Measurements from ENCODE around the gene SCAMP4. TPM values are rescaled to one million over a fixed set of nuclear protein-coding genes. Genes with fewer than 3 reads are reported as not detected.

Gene SCAMP4
- total and polyA plus RNA-seq, 7 experiments from 2014 or later, result 11.8 to 35.5 (median 19.7) TPM

GRCh38 chr19:1862068-1862423 lies 43.2 kb upstream of the SCAMP4 start:
- Histone ChIP-seq H3K9me3 (ENCODE audit: control insufficient read depth in 2 of 3, low read length in 3 of 3) (no peaks in the 10 kb centered on the region), H3K36me3 (ENCODE audit: control insufficient read depth in 2 of 3, insufficient read depth in 3 of 3, low read length in 3 of 3) (no peaks in the 10 kb centered on the region), H3K27me3 (ENCODE audit: control insufficient read depth in 2 of 2, insufficient read depth in 2 of 2, low read length in 2 of 2) (no peaks in the 10 kb centered on the region), H3K4me1 (ENCODE audit: control insufficient read depth in 2 of 2, insufficient read depth in 2 of 2, low read length in 2 of 2) (peaks cover 13 to 47% of the 10 kb centered on the region in 2 donors), H3K27ac (ENCODE audit: low read depth, low read length) (peak overlapping the region; percentile 93), H3K4me3 (ENCODE audit: low read length) (peak overlapping the region; percentile 71)
- Mint-ChIP-seq H3K9me3 (peaks cover 0 to 2% (median 0%) of the 10 kb centered on the region in 11 donors), H3K4me3 (peak overlapping the region; percentile 89 to 100 (median 93)), H3K27ac (peak overlapping the region; percentile 93 to 98 (median 97)), H3K4me1 (peaks cover 6 to 48% (median 34%) of the 10 kb centered on the region in 7 donors), H3K36me3 (no peaks in the 10 kb centered on the region), H3K27me3 (no peaks in the 10 kb centered on the region)
- ChIA-PET POLR2A (interaction anchor here (1.6 kb wide), 1 partner anchor 23 kb away, joined by 5 read pairs; the partner anchor contains the start of gene ABHD17A), CTCF (no interaction called here)
- ATAC-seq (no peak), DNase-seq (no peak)
- intact Hi-C loops (cut with micrococcal nuclease), result loop anchor here (5.0 kb wide), 4 partner anchors 190 to 925 kb away; partner anchors contain the start of genes AP3D1 (in 1 of the 2), MKNK2 (in 1 of the 2) and THOP1 (in 1 of the 2)

GRCh38 chr19:1862424-1863327 lies 42.5 kb upstream of the SCAMP4 start:
- Mint-ChIP-seq H3K27me3 (no peaks in the 10 kb centered on the region), H3K36me3 (no peaks in the 10 kb centered on the region), H3K27ac (peak overlapping the region; percentile 93 to 98 (median 97)), H3K4me1 (peaks cover 6 to 46% (median 35%) of the 10 kb centered on the region in 7 donors), H3K4me3 (peak overlapping the region; percentile 89 to 100 (median 93)), H3K9me3 (peaks cover 0 to 2% (median 0%) of the 10 kb centered on the region in 11 donors)
- ATAC-seq (no peak), DNase-seq (peak in 8 of 9 donors; percentile 61 to 82 (median 67))
- CTCF ChIA-PET, result no interaction called here
- intact Hi-C loops (cut with micrococcal nuclease), result loop anchor here (1.0 to 5.0 kb wide), 5 partner anchors 7 to 925 kb away; partner anchors contain the start of genes AP3D1 (in 1 of the 2), MKNK2 (in 1 of the 2) and THOP1 (in 1 of the 2)
- peaks cover 13 to 44% of the 10 kb centered on the region in 2 donors for H3K4me1 ChIP-seq (ENCODE audit: control insufficient read depth in 2 of 2, insufficient read depth in 2 of 2, low read length in 2 of 2)
- H3K36me3 ChIP-seq (ENCODE audit: control insufficient read depth in 2 of 3, insufficient read depth in 3 of 3, low read length in 3 of 3), result no peaks in the 10 kb centered on the region
- peak overlapping the region; percentile 71 for H3K4me3 ChIP-seq (ENCODE audit: low read length)
- no peaks in the 10 kb centered on the region for H3K9me3 ChIP-seq (ENCODE audit: control insufficient read depth in 2 of 3, low read length in 3 of 3)
- peak overlapping the region; percentile 93 for H3K27ac ChIP-seq (ENCODE audit: low read depth, low read length)
- POLR2A ChIA-PET, result no interaction called here
- H3K27me3 ChIP-seq (ENCODE audit: control insufficient read depth in 2 of 2, insufficient read depth in 2 of 2, low read length in 2 of 2), result no peaks in the 10 kb centered on the region

- Mint-ChIP-seq H3K4me1 (peaks cover 6 to 46% (median 36%) of the 10 kb centered on the region in 7 donors), H3K4me3 (peak within 1 kb of the TSS; percentile 89 to 100 (median 93)), H3K27ac (peak within 1 kb of the TSS; percentile 93 to 98 (median 97)), H3K9me3 (peaks cover 0 to 2% (median 0%) of the 10 kb centered on the region in 11 donors), H3K27me3 (no peaks in the 10 kb centered on the region), H3K36me3 (no peaks in the 10 kb centered on the region)
- Histone ChIP-seq H3K4me3 (ENCODE audit: low read length) (peak within 1 kb of the TSS; percentile 79), H3K27ac (ENCODE audit: low read depth, low read length) (peak within 1 kb of the TSS; percentile 93), H3K4me1 (ENCODE audit: control insufficient read depth in 2 of 2, insufficient read depth in 2 of 2, low read length in 2 of 2) (peaks cover 13 to 38% of the 10 kb centered on the region in 2 donors), H3K27me3 (ENCODE audit: control insufficient read depth in 2 of 2, insufficient read depth in 2 of 2, low read length in 2 of 2) (no peaks in the 10 kb centered on the region), H3K9me3 (ENCODE audit: control insufficient read depth in 2 of 3, low read length in 3 of 3) (no peaks in the 10 kb centered on the region), H3K36me3 (ENCODE audit: control insufficient read depth in 2 of 3, insufficient read depth in 3 of 3, low read length in 3 of 3) (no peaks in the 10 kb centered on the region)
- DNase-seq, result no peak
- POLR2A ChIA-PET, result no interaction called here
- intact Hi-C loops (cut with micrococcal nuclease), result loop anchor here (1.0 to 5.0 kb wide), 5 partner anchors 8 to 924 kb away; partner anchors contain the start of genes AP3D1 (in 1 of the 2), MKNK2 (in 1 of the 2) and THOP1 (in 1 of the 2)
- no peak for ATAC-seq
- CTCF ChIA-PET, result no interaction called here
Measured at GRCh38 chr19:1863328-1863637, 41.9 kb upstream of the SCAMP4 start, which contains the start of gene KLF16. Gene KLF16 (minus strand): TSS chr19:1863579. CDS start chr19:1863497, 82 bp downstream.

DNA sequence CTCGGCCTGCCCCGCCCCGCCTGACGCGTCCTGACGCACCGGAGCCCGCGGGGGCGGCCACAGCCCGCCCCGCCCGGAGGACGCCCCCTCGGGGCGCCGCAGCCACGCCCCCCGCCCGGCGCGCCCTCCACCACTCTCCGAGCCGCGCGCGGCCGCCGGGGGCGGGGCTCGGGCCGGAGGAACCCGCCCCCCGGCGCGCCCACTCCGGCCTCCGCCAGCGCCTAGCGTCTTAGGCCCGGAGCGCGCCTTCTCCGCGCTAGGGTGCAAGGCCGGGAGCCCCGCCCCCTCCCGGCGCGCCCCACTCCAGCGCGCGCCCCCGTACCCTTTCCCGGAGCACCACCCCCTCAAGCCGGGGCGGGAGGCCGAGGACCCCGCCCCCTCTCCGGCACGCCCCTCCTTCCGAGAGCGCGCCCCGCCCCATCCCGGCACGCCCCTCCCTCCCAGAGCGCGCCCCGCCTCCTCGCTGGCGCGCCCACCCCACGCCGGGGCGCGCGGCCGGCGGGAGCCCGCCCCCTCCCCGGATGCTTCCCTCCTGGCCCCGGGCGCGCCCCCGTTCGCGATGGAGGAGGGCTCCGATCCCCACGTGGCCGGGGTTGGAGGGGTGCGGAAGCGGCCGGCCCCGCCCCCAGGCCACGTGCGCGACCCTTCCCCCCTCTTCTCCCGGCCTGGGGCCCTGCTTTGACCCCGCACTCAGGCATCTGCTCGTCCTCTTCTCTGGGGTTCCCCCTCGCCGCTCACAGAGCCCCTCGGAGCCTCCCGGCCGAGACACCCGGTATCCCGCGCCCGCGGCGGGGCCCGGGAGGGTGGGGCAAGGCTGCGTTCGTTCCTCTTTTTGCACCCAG lies 41.3 kb upstream of the SCAMP4 start:
- CTCF ChIA-PET, result interaction anchor here (0.9 to 1.4 kb wide), 3 partner anchors 11 to 40 kb away, joined by 3 to 8 read pairs (median 4); no protein-coding TSS in a partner anchor
- Histone ChIP-seq H3K27me3 (ENCODE audit: control insufficient read depth in 2 of 2, insufficient read depth in 2 of 2, low read length in 2 of 2) (no peaks in the 10 kb centered on the region), H3K9me3 (ENCODE audit: control insufficient read depth in 2 of 3, low read length in 3 of 3) (no peaks in the 10 kb centered on the region), H3K36me3 (ENCODE audit: control insufficient read depth in 2 of 3, insufficient read depth in 3 of 3, low read length in 3 of 3) (no peaks in the 10 kb centered on the region), H3K27ac (ENCODE audit: low read depth, low read length) (peak overlapping the region; percentile 78), H3K4me1 (ENCODE audit: control insufficient read depth in 2 of 2, insufficient read depth in 2 of 2, low read length in 2 of 2) (peaks cover 13 to 32% of the 10 kb centered on the region in 2 donors), H3K4me3 (ENCODE audit: low read length) (peak overlapping the region; percentile 79)
- DNase-seq (peak; percentile 90 to 96 (median 94)), ATAC-seq (peak; percentile 84)
- Mint-ChIP-seq H3K27me3 (no peaks in the 10 kb centered on the region), H3K4me3 (peak overlapping the region; percentile 38 to 82 (median 73)), H3K4me1 (peaks cover 6 to 46% (median 32%) of the 10 kb centered on the region in 7 donors), H3K27ac (peak overlapping the region; percentile 15 to 86 (median 76)), H3K9me3 (peaks cover 0 to 2% (median 0%) of the 10 kb centered on the region in 11 donors), H3K36me3 (no peaks in the 10 kb centered on the region)
- intact Hi-C loops (cut with micrococcal nuclease), result loop anchor here (1.0 to 5.0 kb wide), 14 partner anchors 9 to 923 kb away; partner anchors contain the start of genes ABHD17A (in 2 of the 2), ADAT3 (in 2 of the 2), AP3D1 (in 2 of the 2) and SCAMP4 (in 2 of the 2)
- POLR2A ChIA-PET, result interaction anchor here (0.8 to 4.0 kb wide), 8 partner anchors 7 to 42 kb away, joined by 3 to 40 read pairs (median 4); partner anchors contain the start of genes ABHD17A, ADAT3 and SCAMP4

- ChIA-PET POLR2A (interaction anchor here (0.5 to 4.0 kb wide), 9 partner anchors 8 to 41 kb away, joined by 3 to 40 read pairs (median 3); partner anchors contain the start of genes ABHD17A, ADAT3 and SCAMP4), CTCF (interaction anchor here (0.6 to 1.4 kb wide), 5 partner anchors 10 to 41 kb away, joined by 3 to 8 read pairs (median 3); partner anchors contain the start of genes ADAT3 and SCAMP4)
- intact Hi-C loops (cut with micrococcal nuclease), result loop anchor here (1.0 to 5.0 kb wide), 14 partner anchors 9 to 923 kb away; partner anchors contain the start of genes ABHD17A (in 2 of the 2), ADAT3 (in 2 of the 2), AP3D1 (in 2 of the 2) and SCAMP4 (in 2 of the 2)
- Mint-ChIP-seq H3K27ac (peak overlapping the region; percentile 15 to 86 (median 76)), H3K27me3 (no peaks in the 10 kb centered on the region), H3K4me1 (peaks cover 6 to 40% (median 28%) of the 10 kb centered on the region in 7 donors), H3K9me3 (peaks cover 0 to 2% (median 0%) of the 10 kb centered on the region in 11 donors), H3K36me3 (no peaks in the 10 kb centered on the region), H3K4me3 (peak overlapping the region; percentile 38 to 82 (median 73))
- peak in 3 of 9 donors; percentile 24 to 81 (median 46) for DNase-seq
- H3K9me3 ChIP-seq (ENCODE audit: control insufficient read depth in 2 of 3, low read length in 3 of 3), result no peaks in the 10 kb centered on the region
- no peak for ATAC-seq
- peak overlapping the region; percentile 78 for H3K27ac ChIP-seq (ENCODE audit: low read depth, low read length)
- H3K4me3 ChIP-seq (ENCODE audit: low read length), result peak overlapping the region; percentile 79
- peaks cover 13 to 26% of the 10 kb centered on the region in 2 donors for H3K4me1 ChIP-seq (ENCODE audit: control insufficient read depth in 2 of 2, insufficient read depth in 2 of 2, low read length in 2 of 2)
- no peaks in the 10 kb centered on the region for H3K36me3 ChIP-seq (ENCODE audit: control insufficient read depth in 2 of 3, insufficient read depth in 3 of 3, low read length in 3 of 3)
- H3K27me3 ChIP-seq (ENCODE audit: control insufficient read depth in 2 of 2, insufficient read depth in 2 of 2, low read length in 2 of 2), result no peaks in the 10 kb centered on the region
Measured at GRCh38 chr19:1864480-1865171, 40.6 kb upstream of the SCAMP4 start.
